Mesothelial cell of epicardium (in vitro differentiated cells): Measurements from ENCODE around the gene UROS. TPM values are rescaled to one million over a fixed set of nuclear protein-coding genes. Genes with fewer than 3 reads are reported as not detected.

Experiments used
- DNase-seq, 2 experiments: peaks; one replicate each; pipeline ENCODE4 v3.0.0; 2021; ENCODE audit warnings: low spot score in 2 of 2; ENCODE audit not compliant: unreplicated experiment in 2 of 2
- H3K27ac Mint-ChIP-seq: 2 replicates; pipeline ENCODE4 v1.8.0; 2021; ENCODE audit warnings: mixed read lengths
- H3K27me3 Mint-ChIP-seq: 2 replicates; pipeline ENCODE4 v1.8.0; 2021; ENCODE audit warnings: low read depth, mixed read lengths
- H3K36me3 Mint-ChIP-seq: 2 replicates; pipeline ENCODE4 v1.8.0; 2021; ENCODE audit warnings: mixed read lengths
- H3K4me1 Mint-ChIP-seq: 2 replicates; pipeline ENCODE4 v1.8.0; 2021; ENCODE audit warnings: mixed read lengths
- H3K4me3 Mint-ChIP-seq: 2 replicates; pipeline ENCODE4 v1.8.0; 2021; ENCODE audit warnings: mild to moderate bottlenecking, moderate library complexity, mixed read lengths
- H3K9me3 Mint-ChIP-seq: 2 replicates; pipeline ENCODE4 v1.8.0; 2021; ENCODE audit warnings: mixed read lengths
- total RNA-seq: library from RNA; stranded (reverse); gene quantifications from 3 replicates; pipeline ENCODE4 v1.2.1, GENCODE V29; 2021
- TF ChIP-seq, protein P1 (sequence below): fragments of 200-600 bp; sonication (generic); IDR thresholded peaks from one replicate; pipeline ENCODE4 v1.5.0; 2021; ENCODE audit warnings: antibody characterized with exemption; ENCODE audit not compliant: unreplicated experiment

Gene UROS
- total RNA-seq, 1 donor from 2014 or later = 63.2 TPM

GRCh38 chr10:125768219-125768855 is 54.7 kb downstream of the UROS start:
- H3K4me1 Mint-ChIP-seq = peaks cover 14% of the 10 kb centered on the region
- H3K27ac Mint-ChIP-seq = peak overlapping the region; percentile 88
- H3K36me3 Mint-ChIP-seq = peaks cover 37% of the 10 kb centered on the region
- TF ChIP-seq, protein P1, sequence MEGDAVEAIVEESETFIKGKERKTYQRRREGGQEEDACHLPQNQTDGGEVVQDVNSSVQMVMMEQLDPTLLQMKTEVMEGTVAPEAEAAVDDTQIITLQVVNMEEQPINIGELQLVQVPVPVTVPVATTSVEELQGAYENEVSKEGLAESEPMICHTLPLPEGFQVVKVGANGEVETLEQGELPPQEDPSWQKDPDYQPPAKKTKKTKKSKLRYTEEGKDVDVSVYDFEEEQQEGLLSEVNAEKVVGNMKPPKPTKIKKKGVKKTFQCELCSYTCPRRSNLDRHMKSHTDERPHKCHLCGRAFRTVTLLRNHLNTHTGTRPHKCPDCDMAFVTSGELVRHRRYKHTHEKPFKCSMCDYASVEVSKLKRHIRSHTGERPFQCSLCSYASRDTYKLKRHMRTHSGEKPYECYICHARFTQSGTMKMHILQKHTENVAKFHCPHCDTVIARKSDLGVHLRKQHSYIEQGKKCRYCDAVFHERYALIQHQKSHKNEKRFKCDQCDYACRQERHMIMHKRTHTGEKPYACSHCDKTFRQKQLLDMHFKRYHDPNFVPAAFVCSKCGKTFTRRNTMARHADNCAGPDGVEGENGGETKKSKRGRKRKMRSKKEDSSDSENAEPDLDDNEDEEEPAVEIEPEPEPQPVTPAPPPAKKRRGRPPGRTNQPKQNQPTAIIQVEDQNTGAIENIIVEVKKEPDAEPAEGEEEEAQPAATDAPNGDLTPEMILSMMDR = no peak
- no peaks in the 10 kb centered on the region for H3K9me3 Mint-ChIP-seq
- no peak overlapping the region for H3K4me3 Mint-ChIP-seq
- no peaks in the 10 kb centered on the region for H3K27me3 Mint-ChIP-seq
- no peak for DNase-seq

GRCh38 chr10:125766511-125766910 is 56.5 kb downstream of the UROS start:
- H3K4me3 Mint-ChIP-seq = no peak overlapping the region
- DNase-seq = no peak
- peaks cover 14% of the 10 kb centered on the region for H3K4me1 Mint-ChIP-seq
- H3K27me3 Mint-ChIP-seq = no peaks in the 10 kb centered on the region
- peaks cover 42% of the 10 kb centered on the region for H3K36me3 Mint-ChIP-seq
- TF ChIP-seq, protein P1 = no peak
- no peak overlapping the region for H3K27ac Mint-ChIP-seq
- no peaks in the 10 kb centered on the region for H3K9me3 Mint-ChIP-seq

- no peaks in the 10 kb centered on the region for H3K9me3 Mint-ChIP-seq
- H3K36me3 Mint-ChIP-seq = peaks cover 45% of the 10 kb centered on the region
- no peaks in the 10 kb centered on the region for H3K27me3 Mint-ChIP-seq
- TF ChIP-seq, protein P1 = no peak
- DNase-seq = no peak
- no peak overlapping the region for H3K27ac Mint-ChIP-seq
- H3K4me1 Mint-ChIP-seq = peaks cover 14% of the 10 kb centered on the region
- H3K4me3 Mint-ChIP-seq = no peak overlapping the region
Measured at GRCh38 chr10:125765835-125766234, 57.2 kb downstream of the UROS start.

DNA sequence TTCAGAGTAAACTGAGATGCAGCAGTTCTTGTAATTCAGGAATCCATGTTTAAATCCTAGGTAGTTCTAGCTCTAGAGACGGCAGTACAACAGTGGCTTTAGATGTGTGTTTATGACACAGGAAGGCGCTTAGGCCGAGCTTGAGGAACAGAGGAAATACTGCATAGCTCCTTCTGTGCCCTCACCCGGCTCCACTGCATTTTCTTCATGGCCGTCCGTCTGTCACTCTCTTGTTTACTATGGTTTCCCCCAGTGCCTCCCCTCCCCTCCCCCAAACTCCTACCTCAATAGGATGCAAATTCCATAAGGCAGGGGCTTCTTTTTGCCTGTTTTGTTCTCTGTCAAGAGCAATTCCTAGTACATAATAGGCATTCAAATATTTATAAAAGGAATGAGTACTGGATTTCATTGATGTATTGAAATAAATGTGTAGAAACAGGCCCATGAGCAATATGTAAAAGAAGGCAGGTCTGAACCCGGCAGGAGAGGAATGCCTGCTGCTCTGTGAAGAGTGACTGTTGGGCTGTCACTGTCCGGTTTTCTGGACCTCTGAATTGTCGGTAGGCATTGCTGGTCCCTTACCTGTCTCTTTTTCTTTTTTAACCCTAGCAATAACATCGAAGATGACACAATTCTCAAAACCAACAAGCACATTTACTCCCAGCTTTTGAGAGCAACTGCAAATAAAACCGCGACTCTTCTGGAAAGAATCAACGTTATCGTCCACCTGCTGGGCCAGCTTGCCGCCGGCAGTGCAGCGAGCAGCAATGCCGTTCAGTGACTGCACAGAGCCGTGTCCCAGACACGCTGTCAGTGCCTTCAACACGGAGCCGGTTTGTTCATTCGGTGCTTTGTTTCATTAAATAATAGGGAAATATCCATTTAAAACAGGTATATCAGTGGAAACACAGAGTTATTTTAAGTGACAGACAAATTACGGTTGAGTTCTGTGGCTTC is 60.1 kb downstream of the UROS start:
- H3K4me3 Mint-ChIP-seq = no peak overlapping the region
- no peak overlapping the region for H3K27ac Mint-ChIP-seq
- peaks cover 56% of the 10 kb centered on the region for H3K36me3 Mint-ChIP-seq
- H3K27me3 Mint-ChIP-seq = no peaks in the 10 kb centered on the region
- peaks cover 5% of the 10 kb centered on the region for H3K4me1 Mint-ChIP-seq
- TF ChIP-seq, protein P1 = no peak
- no peaks in the 10 kb centered on the region for H3K9me3 Mint-ChIP-seq
- DNase-seq = no peak

DNA sequence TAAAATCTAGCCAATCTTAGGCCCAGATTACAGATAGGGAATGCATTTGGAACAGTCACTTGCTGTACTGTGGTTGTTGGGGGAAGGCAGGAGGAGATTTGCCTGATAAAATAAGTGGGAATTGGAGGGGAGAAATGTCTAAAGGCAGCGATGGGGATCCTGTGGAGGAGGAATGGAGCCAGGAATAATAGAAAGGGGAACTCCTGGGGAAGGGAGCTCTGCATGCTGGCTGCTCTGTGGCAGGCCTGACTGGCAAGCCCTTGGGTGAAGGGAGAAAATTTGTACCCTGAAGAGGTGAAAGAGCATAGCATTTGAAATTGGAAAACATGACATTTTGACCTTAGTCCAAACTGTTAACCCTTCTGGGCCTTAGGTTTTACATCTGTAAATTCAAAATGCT is 61.1 kb downstream of the UROS start:
- no peak for DNase-seq
- H3K27me3 Mint-ChIP-seq = no peaks in the 10 kb centered on the region
- no peak overlapping the region for H3K4me3 Mint-ChIP-seq
- H3K9me3 Mint-ChIP-seq = no peaks in the 10 kb centered on the region
- H3K36me3 Mint-ChIP-seq = peaks cover 59% of the 10 kb centered on the region
- TF ChIP-seq, protein P1 = no peak
- H3K4me1 Mint-ChIP-seq = no peaks in the 10 kb centered on the region
- H3K27ac Mint-ChIP-seq = no peak overlapping the region
